GM12801 (cell line): ENCODE results near the gene WNT6.

ENCODE experiments used
- TF ChIP-seq, protein P1 (sequence below): IDR thresholded peaks from one replicate; pipeline ENCODE4 v1.5.1; 2011; ENCODE audit warnings: control low read depth; ENCODE audit not compliant: insufficient read length; ENCODE audit errors: extremely low read depth

Gene WNT6

DNA sequence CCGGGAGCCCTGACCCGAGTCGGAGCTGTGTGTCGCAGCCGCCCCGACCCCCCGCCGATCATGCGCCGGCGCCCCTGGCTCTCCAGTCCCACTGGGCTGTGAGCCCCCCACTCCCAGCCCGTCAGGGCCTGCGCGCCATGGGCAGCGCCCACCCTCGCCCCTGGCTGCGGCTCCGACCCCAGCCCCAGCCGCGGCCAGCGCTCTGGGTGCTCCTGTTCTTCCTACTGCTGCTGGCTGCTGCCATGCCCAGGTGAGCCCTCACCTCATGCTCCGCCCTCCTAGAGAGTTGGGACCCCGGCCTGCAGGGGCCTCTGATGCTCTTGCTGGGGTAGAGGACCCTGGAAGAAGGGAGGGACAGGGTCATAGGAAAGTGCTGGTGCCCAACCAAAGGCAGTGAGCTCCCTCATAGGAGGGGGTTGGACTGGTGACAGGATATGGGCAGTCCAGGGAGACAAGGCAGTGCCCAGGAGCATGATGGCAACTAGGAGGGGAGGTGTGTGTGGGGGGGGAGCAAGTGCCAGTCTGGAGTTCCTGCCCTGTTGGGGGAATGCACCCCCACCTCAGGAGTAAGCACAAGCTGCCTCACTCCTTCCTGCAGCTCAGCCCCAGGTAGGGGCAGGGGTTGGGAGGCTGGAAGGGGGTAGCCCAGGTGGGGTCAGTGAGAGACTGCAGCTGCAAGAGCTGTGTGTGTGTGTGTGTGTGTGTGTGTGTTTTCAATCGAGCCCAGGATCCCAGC is 21.4 kb downstream of the WNT6 start:
- TF ChIP-seq, protein P1, sequence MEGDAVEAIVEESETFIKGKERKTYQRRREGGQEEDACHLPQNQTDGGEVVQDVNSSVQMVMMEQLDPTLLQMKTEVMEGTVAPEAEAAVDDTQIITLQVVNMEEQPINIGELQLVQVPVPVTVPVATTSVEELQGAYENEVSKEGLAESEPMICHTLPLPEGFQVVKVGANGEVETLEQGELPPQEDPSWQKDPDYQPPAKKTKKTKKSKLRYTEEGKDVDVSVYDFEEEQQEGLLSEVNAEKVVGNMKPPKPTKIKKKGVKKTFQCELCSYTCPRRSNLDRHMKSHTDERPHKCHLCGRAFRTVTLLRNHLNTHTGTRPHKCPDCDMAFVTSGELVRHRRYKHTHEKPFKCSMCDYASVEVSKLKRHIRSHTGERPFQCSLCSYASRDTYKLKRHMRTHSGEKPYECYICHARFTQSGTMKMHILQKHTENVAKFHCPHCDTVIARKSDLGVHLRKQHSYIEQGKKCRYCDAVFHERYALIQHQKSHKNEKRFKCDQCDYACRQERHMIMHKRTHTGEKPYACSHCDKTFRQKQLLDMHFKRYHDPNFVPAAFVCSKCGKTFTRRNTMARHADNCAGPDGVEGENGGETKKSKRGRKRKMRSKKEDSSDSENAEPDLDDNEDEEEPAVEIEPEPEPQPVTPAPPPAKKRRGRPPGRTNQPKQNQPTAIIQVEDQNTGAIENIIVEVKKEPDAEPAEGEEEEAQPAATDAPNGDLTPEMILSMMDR: no peak

DNA sequence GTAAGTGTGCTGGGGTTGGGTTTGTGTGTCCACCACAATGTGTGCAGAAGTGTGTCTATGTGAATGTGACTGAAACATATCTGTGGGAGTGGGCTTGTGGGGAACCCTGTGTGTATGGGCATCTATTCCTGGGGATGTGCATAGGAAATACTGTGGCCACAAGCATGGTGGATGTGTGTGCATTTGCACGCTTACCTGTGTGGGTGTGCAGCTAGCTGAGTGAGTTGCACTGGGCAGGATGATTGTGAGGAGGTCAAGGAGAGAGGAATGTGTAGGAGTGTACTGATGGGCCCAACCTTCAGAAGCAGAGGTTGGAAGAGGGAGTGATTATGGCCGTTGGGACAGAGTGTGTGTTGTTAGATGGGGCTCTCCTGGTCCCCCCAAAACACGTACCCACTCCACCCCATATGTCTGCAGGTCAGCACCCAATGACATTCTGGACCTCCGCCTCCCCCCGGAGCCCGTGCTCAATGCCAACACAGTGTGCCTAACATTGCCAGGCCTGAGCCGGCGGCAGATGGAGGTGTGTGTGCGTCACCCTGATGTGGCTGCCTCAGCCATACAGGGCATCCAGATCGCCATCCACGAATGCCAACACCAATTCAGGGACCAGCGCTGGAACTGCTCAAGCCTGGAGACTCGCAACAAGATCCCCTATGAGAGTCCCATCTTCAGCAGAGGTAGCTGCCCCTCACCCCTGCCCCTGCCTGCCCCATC is 22.3 kb downstream of the WNT6 start:
- TF ChIP-seq, protein P1: no peak

DNA sequence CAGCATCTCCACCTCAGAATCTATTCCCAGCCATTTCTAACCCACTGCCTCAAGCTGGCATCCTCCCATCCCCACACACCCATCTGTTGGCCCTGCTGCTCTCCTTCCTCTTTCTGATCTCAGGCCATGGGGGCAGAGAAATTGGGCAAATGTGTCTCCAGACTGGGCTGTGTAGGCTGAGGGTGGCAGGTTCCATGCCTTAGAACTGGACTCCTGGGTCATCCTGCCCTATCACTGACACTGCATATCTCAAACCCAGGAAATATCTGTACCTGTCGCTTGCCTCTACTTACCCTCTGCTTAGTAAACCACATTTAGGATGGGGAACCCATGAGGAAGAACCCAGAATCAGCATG is 22.8 kb downstream of the WNT6 start:
- TF ChIP-seq, protein P1: no peak

DNA sequence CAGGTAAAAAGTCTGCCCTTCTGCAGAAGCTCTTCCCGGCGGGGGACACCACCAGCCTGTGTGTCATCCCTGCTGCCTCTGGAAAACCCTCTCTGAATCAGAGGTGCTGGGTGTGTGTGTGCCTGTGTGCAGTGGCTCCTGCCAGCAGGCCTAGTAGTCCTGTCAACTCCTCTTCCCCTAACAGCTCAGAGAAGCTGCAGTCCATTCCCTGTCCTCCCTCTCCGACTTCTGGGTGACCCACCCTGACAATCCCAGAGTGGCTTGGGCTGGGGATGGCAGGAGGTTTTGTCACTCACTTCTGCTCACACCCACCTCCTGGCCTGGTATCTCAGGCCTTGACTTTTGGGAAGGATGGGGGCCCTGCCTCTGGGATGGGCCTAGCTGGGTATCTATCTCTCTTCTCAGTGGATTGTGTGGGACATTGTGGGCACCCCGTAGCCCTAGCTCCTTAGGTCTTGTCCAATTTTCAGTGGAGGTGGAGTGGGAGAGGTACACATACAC is 23.3 kb downstream of the WNT6 start:
- TF ChIP-seq, protein P1: no peak

DNA sequence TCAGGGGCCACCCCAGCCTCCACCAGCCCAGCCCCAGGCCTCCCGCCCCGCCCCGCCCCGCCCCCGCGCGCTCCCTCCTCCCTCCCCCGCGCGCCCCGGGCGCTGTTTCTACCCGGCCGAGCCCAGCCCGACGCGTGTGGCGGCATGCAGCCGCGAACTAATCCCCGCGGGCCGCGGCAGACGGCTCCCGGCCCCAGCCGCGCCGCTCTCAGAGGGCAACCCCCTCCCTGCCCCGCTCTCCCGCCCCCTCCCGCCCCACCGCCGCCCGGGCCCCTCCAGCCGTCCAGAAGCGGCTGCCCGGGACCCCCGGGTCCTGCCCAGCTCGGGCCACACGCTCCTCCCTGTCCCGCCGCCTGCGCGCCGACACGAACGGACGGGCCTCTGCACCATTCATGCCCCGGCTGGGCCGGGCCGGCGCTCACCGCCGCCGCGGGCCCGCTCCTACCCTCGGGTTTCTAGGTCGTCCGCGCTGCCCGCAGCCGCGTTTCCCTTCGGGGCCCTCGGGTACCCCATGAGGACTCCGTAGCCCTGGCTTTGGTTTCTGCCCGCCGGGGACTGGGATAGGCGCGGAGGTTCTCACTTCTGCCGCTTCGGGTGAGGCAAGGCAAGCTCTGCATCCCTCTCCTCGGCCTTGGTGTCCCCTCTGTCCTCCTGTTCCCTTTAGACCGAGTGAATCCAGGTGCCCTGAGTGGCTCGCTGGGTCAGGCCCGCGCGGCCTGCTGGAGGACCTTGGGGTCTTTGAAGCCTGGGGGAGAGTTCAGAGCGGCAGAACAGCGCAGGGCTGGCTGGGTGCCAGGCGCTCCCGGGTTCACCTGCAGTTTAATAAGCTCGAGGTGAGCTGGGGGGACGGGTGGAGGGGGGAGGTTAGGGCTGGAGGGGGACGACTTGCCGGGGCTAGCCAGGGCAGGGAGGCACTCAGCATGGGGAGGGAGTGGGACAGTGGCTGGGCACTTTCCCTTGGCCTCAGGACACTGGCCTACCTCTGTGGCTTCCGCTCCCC is 24.2 kb downstream of the WNT6 start:
- TF ChIP-seq, protein P1: no peak

DNA sequence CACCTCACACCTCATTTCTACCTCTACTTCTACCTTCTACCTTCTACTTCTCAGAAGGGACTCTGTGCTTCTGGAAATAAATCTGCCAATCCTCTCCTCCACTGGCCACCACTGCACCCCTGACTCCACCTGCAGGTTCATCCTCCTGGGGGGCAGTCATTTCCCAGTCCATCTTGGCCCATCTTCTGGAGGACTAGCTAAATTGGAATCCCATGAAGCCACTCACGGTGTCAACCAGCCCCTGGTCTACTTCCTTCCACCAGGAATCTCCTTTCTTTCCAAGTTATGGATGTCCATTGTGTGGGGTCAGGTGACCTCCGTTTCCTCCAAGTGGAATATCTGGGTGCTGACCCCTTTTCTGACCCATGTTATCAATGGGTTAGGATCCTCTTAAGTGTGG is 24.9 kb downstream of the WNT6 start:
- TF ChIP-seq, protein P1: no peak
